ENCODE measurements around the gene SLC9A9. TPM values are rescaled to one million over a fixed set of nuclear protein-coding genes. Genes with fewer than 3 reads are reported as not detected.

Gene SLC9A9
- total RNA-seq, 6 experiments from 2014 or later = 0.10 to 0.55 (median 0.33) TPM; not detected in 2

GRCh38 chr3:143445118-143445517 is 403.1 kb downstream of the SLC9A9 start:
- H3K27ac Mint-ChIP-seq = peak overlapping the region; percentile 86

DNA sequence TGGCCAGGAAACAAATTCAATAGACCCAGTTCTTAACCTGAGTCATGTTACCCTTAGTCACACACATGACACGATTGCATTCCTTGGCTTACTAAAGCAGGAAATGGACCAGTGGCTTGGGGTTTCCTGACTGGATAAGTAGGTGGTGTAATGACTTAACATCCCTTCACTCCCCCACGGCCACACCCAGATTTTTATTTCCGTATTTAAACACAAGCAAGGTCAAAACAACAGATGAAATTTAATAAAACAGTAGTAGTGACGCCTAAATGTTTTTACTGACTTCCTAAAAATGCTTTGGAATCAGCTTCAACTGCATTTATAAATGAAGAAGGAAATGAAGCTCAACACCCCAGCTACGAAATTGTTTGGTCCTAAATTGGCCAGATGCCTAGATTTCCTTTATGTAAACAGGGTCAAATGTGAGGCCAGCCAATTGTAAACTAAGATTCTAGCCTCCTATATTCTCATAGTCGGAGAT is 404.4 kb downstream of the SLC9A9 start:
- Mint-ChIP-seq H3K27me3 (ENCODE audit: insufficient read depth) (no peaks in the 10 kb centered on the region; the same call in none of the 2 replicates), H3K36me3 (ENCODE audit: low read depth) (peaks cover 5% of the 10 kb centered on the region; the same call in 1 of the 2 replicates), H3K27ac (peak overlapping the region; percentile 86), H3K4me3 (peak overlapping the region; percentile 70), H3K9me3 (no peaks in the 10 kb centered on the region), H3K4me1 (ENCODE audit: low read depth) (peaks cover 42% of the 10 kb centered on the region)
- DNase-seq = peak; percentile 93
- TF ChIP-seq, protein P1, sequence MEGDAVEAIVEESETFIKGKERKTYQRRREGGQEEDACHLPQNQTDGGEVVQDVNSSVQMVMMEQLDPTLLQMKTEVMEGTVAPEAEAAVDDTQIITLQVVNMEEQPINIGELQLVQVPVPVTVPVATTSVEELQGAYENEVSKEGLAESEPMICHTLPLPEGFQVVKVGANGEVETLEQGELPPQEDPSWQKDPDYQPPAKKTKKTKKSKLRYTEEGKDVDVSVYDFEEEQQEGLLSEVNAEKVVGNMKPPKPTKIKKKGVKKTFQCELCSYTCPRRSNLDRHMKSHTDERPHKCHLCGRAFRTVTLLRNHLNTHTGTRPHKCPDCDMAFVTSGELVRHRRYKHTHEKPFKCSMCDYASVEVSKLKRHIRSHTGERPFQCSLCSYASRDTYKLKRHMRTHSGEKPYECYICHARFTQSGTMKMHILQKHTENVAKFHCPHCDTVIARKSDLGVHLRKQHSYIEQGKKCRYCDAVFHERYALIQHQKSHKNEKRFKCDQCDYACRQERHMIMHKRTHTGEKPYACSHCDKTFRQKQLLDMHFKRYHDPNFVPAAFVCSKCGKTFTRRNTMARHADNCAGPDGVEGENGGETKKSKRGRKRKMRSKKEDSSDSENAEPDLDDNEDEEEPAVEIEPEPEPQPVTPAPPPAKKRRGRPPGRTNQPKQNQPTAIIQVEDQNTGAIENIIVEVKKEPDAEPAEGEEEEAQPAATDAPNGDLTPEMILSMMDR (IDR thresholded peaks at IDR 0.05) = no peak

More at GRCh38 chr3:143445118-143445517, 403.1 kb downstream of the SLC9A9 start:
- peak; percentile 2 for DNase-seq
- no peaks in the 10 kb centered on the region for H3K9me3 Mint-ChIP-seq
- H3K4me1 Mint-ChIP-seq (ENCODE audit: low read depth) = peaks cover 32% of the 10 kb centered on the region
- no peaks in the 10 kb centered on the region; the same call in none of the 2 replicates for H3K27me3 Mint-ChIP-seq (ENCODE audit: insufficient read depth)
- H3K4me3 Mint-ChIP-seq = peak overlapping the region; percentile 70; the same call in 1 of the 2 replicates
- peaks cover 5% of the 10 kb centered on the region; the same call in 1 of the 2 replicates for H3K36me3 Mint-ChIP-seq (ENCODE audit: low read depth)
- TF ChIP-seq, protein P1 (IDR thresholded peaks at IDR 0.05) = no peak

DNA sequence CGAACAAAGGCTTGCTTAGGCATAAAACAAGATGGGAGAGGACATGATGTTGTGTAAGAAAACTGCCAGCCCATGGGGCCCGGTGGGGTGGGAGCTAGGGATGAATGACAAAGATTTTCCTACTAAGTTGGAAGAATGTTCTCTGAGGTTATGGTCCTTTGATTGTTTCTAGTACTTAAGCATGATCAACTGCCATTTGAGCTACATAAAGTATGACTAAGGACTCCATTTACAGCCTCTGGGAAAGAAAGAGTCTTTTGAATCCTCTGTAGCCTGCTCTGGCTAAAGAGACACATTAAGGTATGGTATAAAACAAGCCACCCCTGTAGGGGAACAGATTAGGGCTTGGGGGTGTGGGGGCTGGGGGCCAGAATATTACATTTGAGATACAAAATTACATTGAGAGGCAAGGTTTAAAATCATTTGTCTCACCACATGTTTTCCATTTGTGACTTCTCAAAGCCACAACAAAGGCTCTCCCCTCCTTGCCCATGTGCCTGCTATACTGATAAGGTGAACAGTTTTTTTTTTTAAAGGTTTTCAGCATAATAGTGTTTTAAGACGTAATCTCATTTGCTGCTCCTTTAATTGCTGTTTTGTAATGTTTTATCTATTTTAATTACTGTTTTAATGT is 405.3 kb downstream of the SLC9A9 start:
- no peaks in the 10 kb centered on the region for H3K9me3 Mint-ChIP-seq
- H3K27me3 Mint-ChIP-seq (ENCODE audit: insufficient read depth) = no peaks in the 10 kb centered on the region; the same call in none of the 2 replicates
- H3K36me3 Mint-ChIP-seq (ENCODE audit: low read depth) = peaks cover 5% of the 10 kb centered on the region; the same call in 1 of the 2 replicates
- H3K27ac Mint-ChIP-seq = peak overlapping the region; percentile 86
- peaks cover 42% of the 10 kb centered on the region for H3K4me1 Mint-ChIP-seq (ENCODE audit: low read depth)
- TF ChIP-seq, protein P1 (IDR thresholded peaks at IDR 0.05) = no peak
- H3K4me3 Mint-ChIP-seq = no peak overlapping the region
- DNase-seq = no peak

GRCh38 chr3:143441516-143442171 is 406.6 kb downstream of the SLC9A9 start:
- Mint-ChIP-seq H3K27ac (no peak overlapping the region), H3K4me1 (ENCODE audit: low read depth) (peaks cover 50% of the 10 kb centered on the region), H3K9me3 (no peaks in the 10 kb centered on the region), H3K27me3 (ENCODE audit: insufficient read depth) (no peaks in the 10 kb centered on the region; the same call in none of the 2 replicates), H3K36me3 (ENCODE audit: low read depth) (peaks cover 5% of the 10 kb centered on the region; the same call in 1 of the 2 replicates), H3K4me3 (no peak overlapping the region)
- TF ChIP-seq, protein P1 (IDR thresholded peaks at IDR 0.05) = no peak
- DNase-seq = no peak

DNA sequence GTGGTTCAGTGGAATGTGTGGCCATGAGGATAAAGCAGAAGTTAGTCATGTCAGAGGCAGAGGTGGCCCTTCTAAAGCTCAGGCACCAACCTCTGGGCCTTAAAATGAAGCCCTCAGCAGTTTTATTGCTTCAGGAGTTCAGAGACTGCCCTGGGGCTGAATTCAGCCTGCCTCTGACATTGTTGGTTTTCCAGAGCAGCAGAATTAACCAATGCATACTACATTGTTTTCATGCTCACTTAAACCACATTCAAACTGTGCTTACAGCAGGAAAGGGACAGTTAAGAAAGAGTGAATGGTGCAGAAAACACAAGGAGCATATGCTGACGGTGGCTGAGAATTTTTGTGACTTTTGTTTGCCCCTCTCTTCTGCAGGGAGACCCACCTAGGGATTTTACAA is 408.5 kb downstream of the SLC9A9 start:
- DNase-seq = peak; percentile 32
- Mint-ChIP-seq H3K4me3 (no peak overlapping the region), H3K27me3 (ENCODE audit: insufficient read depth) (no peaks in the 10 kb centered on the region; the same call in none of the 2 replicates), H3K36me3 (ENCODE audit: low read depth) (peaks cover 2% of the 10 kb centered on the region; the same call in 1 of the 2 replicates), H3K4me1 (ENCODE audit: low read depth) (peaks cover 52% of the 10 kb centered on the region), H3K27ac (no peak overlapping the region), H3K9me3 (no peaks in the 10 kb centered on the region)
- TF ChIP-seq, protein P1 (IDR thresholded peaks at IDR 0.05) = no peak
